KG1 (cell line): ENCODE results near the gene ITPR2.

ENCODE experiments used
- DNase-seq: peaks from one replicate; lab custom pipeline; 2025; lab: John Stamatoyannopoulos, UW

ITPR2 gene

DNA sequence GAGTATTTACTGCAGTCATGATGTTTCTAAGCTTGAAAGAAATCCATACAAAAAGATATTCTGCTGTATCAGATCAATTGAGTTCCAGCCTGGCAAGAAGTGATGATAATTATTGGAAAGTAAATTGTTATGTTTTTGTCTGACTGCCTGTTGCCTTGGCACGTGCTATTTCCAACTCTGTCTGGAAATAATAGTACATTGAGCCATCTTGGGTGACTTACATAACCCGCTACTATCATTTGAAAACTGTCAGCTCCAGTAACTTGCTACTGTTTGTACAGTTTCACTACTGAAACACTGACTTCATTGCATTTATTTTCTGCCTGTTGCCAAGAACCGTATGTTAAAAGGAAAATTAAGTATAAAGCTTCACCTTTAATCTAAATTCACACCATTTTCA lies 318.6 kb downstream of the ITPR2 start:
- no peak for DNase-seq

DNA sequence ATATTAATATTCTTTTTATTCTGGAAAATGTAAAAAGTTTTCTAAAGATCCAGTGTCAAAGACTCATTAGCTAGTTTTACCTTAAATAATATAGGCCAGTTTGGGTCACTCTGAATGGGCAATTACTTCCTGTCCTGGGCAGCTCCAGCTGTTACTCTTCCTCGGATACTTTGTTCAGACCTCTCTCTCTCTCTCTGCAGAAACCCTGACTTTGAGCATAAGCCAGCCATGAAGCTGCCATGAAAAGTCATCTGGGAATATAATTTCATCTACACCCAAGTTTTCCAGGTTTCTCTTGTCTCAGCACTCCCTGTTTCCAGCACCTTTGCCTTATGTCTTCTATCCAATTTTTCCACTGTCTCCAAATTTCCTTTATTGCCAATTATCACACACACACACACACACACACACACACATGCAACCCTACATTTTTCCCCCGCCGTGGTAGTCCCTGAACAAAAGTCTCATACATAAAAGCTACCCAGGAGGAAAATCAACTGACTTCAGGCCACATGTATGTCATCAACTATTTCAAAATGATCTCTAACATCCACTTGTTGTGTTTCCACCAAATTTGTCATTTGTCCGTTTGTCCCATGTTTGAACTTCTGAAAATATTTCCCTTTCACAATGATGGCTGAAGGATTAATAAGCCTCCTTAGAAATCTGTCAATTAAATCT lies 319.5 kb downstream of the ITPR2 start:
- DNase-seq: no peak

DNA sequence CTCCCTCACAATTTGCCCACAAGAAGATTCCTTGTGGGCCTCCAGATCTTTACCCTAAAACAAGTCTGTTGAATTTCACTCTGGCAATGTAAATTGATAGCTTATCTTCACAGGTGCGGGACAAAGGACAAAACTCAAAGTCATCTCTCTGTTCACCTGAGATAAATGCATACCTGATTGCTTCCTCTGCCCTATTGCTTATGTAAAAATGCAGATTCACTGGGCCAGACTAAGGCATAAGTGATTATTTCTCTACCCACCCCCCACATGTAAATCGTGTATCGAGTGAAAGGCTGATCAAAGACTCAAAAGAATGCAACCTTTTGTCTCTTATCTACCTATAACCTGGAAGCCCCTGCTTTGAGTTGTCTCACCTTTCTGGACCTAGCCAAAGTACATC lies 320.8 kb downstream of the ITPR2 start:
- no peak for DNase-seq

DNA sequence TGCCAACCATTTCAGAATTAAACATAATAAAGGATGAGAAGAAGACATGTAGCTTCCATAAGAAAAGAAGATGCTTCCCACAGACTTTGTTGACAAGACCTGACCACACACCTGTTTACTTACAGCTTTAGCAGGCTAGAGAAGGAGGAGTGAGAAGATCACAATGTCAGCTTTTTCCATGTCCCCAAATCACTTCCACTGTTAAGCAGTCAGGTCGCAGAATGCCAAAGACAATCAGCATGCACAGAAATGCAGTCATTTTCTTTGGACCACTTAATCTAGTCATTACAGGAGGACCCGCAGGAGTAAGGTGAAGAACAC lies 322.7 kb downstream of the ITPR2 start:
- no peak for DNase-seq

- DNase-seq: no peak
Observed at GRCh38 chr12:26507613-26508012, 325.4 kb downstream of the ITPR2 start.

- DNase-seq: no peak
Observed at GRCh38 chr12:26499979-26500640, 332.9 kb downstream of the ITPR2 start.

- DNase-seq: no peak
Observed at GRCh38 chr12:26496170-26496569, 336.8 kb downstream of the ITPR2 start.

DNA sequence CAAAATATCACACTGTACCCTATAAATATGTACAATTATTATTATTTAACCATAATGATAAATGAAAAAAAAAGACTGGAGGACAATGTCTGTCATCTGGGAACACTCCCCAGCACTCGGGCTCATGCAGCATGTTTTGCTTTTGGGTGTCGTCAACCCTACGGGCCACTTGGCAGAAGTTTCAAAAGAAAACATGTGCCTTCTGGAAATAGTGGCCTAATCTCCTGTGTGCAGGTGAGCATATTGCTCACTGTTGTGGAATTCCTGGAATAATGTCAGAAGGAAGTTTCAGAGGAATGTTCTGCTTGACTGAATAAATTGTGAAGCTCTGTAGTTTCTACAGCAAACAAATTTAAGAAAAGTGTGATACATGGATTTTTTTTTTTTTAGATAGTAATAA lies 339.3 kb downstream of the ITPR2 start:
- no peak for DNase-seq

GRCh38 chr12:26492406-26492805 lies 340.6 kb downstream of the ITPR2 start:
- DNase-seq: no peak

DNA sequence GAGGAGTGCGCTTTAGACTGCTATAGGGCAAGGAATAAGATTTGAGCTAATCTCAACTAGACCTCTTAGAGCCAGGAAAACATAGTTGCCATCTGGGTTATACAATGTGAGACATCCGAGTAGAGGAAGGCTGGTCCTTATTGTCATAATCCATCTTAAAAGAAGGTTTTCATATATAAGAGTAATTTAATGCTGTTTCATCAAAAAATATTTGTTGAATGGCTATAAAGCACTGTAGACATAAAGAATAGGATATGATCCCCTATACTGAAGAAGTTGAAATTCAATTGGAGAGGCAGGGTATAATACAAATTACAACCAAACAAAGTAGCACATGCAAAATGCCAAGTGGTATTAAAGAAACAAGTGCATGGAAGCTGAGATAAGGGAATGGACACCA lies 343.1 kb downstream of the ITPR2 start:
- no peak for DNase-seq

DNA sequence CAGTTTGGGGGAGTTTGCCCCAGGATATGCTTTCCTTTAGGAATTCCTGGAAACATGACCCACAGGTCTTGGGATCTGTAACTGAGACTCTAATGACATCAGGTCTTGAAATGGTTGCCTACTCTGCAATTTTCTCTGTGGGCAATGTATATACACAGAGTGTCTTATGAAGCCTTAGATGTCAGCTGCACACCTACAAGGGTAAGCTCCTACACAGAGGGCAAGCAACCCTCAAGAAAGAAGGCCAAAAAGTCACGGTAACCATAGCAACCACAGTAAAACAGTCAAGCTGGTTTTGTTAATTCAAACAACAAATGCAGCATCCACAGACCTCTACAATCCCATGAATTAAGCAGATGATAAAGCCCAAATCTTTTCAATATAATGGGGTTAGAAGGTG lies 344.6 kb downstream of the ITPR2 start:
- DNase-seq: no peak

DNA sequence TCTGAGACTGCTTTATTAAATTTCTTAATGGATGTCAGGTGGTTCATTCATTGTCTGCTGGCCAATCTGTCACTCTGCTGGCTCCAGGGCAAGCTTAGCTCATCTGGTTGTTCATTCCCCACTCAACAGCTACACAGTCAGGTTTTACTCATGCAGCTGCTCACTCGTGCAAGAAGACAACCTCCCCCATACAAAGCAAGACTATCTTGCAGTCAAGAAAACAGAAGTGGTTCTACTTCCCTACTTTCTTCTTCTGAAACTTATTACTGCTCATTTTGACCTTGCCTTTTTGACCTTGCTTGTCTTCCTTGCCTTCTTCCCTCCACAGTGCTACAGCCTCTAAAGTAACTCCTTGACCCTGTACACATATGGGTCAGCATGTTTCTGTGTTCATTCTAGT lies 359.7 kb downstream of the ITPR2 start:
- peak; percentile 42 for DNase-seq

DNA sequence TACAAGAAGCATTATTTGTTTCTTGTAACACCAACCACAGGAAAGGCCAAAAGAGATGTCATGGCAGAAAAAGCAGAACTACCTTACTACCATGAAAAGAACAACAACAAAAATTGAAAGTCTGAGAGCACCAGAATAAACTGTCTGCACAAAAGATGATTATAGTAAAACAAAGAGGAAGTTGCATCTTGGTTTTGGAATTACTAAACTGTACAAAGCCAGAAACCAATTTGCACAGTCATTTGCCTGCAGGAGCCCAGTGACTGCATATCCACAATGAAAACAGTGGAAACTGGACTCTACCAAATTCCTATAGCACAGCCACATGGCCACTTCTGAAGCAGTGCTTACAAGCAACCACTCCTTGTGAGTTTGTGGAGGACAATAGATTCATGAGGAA lies 361.4 kb downstream of the ITPR2 start:
- DNase-seq: peak; percentile 91

DNA sequence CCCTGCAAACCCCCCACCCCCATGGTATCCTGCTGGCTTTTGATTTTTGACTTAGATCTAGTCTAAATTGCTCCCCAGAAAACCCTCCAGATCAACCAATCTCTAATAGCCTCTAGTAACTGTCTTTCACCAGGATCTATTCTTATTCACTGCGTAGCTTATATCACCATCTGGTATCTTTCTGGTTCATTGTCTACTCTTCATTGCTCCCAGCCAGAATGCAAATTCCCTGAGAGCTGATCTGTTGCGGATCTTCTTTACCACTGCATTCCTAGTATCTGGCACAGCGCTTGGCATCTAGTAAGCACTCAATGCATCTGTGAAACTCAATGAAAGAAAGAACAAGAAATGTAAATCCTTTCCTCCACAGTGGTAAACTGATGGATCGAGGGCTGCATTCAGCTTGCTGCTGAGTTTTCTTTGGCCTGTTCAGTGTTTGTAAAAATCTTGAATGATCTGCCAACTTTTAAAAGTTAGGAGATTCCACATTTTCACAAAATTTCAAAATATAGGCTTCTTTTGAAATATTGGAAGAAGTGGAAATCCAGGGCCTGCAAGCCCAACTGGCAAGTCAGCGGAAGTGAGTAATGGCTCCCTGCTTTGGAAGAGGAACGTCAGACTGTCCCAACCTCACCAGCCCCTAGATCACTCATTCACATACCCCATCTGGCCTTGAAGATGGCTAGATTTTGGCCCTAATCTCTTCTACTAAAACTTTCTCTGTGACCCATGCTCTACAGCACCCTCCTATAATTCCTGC lies 363.4 kb downstream of the ITPR2 start:
- no peak for DNase-seq

DNA sequence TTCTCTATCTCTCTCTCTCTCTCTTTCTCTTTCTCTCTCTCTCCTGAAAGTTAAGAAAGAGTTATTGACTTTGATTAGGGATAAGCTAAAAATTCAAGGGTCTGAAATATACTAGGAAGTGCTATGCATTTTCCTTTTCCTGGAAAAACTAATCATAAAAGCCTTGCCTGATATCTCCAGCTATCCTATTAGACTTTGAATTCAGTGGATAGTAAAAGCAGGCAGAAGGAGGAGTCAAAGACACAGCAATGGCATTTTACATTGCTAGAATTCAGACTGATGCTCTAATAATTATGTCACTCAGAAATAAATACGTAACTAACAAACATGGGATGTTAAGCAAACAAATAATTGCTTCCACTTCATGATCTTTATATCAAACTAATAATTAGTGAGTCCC lies 365.6 kb downstream of the ITPR2 start:
- DNase-seq: no peak

GRCh38 chr12:26466726-26467125 lies 366.3 kb downstream of the ITPR2 start:
- no peak for DNase-seq

- DNase-seq: no peak
Observed at GRCh38 chr12:26465419-26466097, 367.4 kb downstream of the ITPR2 start.

DNA sequence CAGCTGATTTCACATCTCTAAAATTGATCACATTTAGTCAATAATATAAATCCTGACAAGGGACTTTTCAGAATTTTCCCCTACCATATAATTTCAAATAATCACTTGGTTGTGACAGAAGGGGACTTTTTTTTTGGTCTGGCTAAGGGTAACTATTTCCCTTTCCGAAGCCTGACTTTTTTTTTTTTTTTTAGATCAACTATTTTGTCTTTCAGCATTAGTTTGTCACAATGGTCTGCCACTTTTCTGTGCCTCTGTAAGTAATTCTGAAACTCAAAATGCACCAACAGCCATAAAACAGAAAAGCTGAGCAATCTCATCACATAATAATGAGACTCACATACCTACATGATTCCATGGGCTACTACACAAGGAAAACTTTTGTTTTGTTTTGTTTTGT lies 371.2 kb downstream of the ITPR2 start:
- DNase-seq: no peak

DNA sequence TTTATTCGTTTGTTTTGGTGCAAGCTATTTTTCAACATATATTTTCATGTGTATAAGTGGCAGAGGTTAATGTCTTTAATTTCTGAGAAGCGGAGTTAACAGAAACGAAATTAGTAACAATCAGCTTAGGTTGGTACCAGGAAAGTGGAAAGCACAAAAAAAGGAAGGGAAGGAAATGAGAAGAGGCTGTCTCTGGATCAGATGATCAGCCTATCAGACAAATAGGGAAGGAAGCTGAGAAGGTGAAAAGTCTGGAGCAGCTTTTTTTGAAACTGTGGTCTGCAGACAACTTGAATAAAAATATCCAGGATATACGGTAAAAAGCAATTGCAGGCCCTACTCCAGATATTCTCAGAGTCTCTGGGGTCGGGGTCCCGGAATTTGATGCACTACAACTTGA lies 372.6 kb downstream of the ITPR2 start:
- DNase-seq: peak; percentile 40

GRCh38 chr12:26455936-26456574 lies 376.9 kb downstream of the ITPR2 start:
- DNase-seq: no peak

DNA sequence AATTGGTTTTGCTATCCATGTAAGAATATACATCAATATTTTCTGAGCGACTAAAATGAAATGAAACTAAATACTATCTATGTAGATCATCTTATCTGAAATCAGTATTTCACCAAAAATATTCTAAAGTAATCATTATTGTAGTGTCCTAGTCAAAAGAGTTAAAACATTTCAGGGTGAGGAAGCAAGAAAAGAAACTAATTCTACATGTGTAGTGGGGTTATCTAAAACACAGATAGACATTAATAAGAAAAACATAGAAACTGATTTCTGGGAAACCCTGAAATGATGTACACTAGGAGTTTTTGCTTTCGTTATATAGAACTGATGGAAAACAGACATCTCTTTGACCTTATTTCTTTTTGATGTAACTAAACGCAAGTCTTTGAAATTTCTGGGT lies 379.7 kb downstream of the ITPR2 start:
- no peak for DNase-seq

GRCh38 chr12:26452511-26452910 lies 380.5 kb downstream of the ITPR2 start:
- peak; percentile 52 for DNase-seq
